NCI-H2196 treated with DMSO at 0.1 percent for 48 hours (cell line): Measurements from ENCODE around the gene LSAMP.

Experiments used
- DNase-seq: peaks from one replicate; lab custom pipeline; 2025; ENCODE audit not compliant: unreplicated experiment; lab: John Stamatoyannopoulos, UW

The LSAMP gene

DNA sequence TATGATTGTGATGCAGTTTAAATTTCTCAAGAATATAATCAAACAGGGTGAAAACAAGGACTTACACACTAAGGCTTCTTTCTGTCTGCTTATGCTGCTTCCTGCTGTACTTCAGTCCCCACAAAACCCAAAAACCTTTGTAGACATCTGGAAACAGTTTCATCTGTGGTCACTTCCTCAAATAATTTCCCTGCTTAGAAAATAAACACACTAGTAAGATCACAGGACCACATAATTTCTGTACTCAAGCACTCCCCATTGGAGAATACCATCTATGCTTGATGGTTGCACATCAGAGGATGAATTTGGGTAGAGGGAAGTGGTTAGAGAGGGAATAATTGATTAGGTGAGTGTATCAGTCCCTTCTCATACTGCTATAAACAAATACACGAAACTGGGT lies 266.2 kb downstream of the LSAMP start:
- DNase-seq = no peak

DNA sequence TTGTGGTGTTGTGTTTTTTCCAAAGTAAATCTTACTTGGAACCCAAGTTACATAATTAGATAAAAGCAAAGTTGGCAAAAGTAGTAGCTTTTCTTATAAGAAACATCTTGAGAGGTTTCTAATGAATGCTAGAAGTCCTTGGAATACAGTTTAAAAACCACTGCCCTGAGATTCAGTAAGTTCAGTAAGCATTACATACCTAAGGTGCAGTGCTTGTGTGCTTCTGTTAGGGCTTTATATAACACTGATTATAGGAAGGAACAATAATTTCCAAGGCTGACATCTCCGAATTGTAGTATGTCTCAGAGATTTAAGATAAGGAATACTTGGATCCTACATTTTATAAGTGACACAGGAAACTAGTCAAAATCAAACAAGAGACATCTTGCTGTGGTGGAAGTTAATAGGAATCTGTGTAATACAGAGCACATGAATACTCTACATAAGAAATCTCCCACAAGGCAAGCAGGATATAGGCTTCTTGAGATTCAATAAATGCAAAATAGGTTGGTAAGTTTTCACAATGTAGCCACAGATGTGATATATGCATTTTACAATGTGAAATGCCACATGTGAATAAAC lies 268.2 kb downstream of the LSAMP start:
- DNase-seq = no peak

- no peak for DNase-seq
Measured at GRCh38 chr3:116166121-116166520, 279.2 kb downstream of the LSAMP start.

DNA sequence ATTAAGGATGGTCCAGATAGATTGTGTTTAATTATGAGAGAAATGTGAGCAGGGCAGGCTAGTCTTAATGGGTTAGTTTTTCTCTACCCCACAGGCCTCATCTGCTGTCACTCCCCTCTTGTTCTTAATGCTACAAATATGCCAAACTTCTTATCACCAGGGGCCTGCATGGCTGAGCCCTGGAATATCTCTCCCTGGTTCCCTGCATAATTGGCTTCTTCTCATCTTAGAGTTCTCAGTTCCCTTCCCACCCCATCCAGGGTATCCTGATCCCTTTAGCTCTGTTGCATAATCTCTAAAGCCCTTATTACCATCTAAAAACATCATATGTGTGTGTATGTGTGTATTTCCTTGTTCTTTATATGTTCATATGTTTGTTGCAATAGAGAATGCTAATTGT lies 279.6 kb downstream of the LSAMP start:
- DNase-seq = no peak

- no peak for DNase-seq
Measured at GRCh38 chr3:116165135-116165534, 280.2 kb downstream of the LSAMP start.

- no peak for DNase-seq
Measured at GRCh38 chr3:116164039-116164438, 281.2 kb downstream of the LSAMP start.

DNA sequence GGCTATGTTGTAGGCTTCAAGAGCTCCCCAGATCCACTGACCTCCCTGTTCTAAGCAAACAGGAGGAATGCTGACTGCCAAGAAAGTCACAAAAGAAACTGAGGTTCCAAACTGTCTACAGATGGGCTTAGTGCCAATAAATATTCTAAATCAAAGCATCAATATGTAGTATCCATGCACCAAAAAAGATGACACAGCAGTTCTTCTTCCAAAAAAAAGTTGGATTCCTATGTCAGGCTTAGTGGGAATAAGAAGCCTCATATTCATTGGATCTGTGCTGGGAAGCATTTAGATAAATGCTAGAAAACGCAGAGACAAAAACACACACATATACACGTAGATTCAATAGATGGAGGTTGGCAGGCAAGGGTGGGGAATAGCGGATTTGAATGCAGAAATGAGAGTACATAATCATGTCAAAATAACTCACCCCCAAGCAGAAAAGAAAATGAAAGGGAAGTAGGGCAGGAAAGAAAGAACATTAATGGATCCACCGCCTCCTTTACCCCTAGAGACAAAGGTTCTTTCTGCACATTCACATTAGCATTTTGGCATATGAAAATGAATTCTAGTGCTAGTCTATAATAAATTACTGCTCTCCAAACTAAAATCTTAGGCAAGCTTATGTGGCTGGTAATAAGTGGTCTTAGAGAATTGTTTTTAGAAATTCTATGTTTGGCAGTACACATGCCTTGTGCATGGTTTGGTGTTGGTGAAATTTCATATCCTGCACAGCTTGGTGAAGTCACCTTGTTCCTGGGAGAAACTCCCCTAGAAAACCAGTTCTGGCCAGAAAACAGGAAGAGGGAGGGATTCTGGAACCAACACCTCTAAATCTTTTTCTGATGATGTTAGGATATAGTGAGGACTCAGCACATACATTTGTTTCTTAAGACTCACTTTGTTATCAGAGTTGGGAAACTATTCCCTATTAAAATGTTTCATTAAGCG lies 283.4 kb downstream of the LSAMP start:
- no peak for DNase-seq

GRCh38 chr3:116160594-116160993 lies 284.7 kb downstream of the LSAMP start:
- DNase-seq = no peak

GRCh38 chr3:116155841-116156240 lies 289.4 kb downstream of the LSAMP start:
- DNase-seq = no peak

- DNase-seq = no peak
Measured at GRCh38 chr3:116154389-116154788, 290.9 kb downstream of the LSAMP start.

DNA sequence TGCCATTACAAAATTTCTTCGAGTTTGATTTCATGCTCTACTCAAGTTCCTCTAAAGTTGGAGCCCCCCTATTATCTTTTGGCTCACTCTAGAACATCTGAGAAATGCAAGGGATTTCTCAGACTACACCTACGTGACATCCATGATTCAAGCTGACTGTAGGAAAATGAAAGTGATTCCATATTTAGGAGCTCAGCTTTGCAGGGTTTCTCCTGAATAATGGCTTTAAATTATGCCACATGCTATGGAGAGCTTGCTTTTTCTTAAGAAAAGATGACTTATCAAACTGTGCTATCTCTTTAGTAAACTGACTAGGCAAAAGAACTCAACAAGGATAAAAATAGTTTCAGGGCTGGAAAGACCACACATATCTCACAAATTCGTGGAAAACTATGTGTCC lies 292.1 kb downstream of the LSAMP start:
- no peak for DNase-seq

GRCh38 chr3:116150655-116151167 lies 294.6 kb downstream of the LSAMP start:
- no peak for DNase-seq

- no peak for DNase-seq
Measured at GRCh38 chr3:116148881-116149851, 296.1 kb downstream of the LSAMP start.

- no peak for DNase-seq
Measured at GRCh38 chr3:116145613-116146012, 299.7 kb downstream of the LSAMP start.

DNA sequence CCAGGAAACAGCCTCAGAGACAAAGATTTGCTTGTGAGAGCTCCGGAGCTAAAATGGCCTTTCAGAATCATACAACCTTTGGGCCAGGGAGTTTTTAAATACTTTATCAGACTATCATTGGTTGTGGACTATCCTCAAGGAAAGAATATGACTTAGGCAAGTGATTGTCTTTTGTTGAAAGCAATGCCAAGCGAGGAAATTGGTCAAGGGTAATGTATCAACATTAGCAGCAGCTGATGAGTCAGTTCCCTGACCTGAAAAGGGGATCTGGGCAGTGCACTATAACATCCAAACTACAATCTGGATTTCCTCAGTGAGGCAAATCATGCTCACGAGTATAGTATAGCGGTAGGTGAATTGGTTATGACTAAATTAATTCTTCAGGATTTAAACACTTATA lies 303.6 kb downstream of the LSAMP start:
- DNase-seq = no peak

- DNase-seq = peak; percentile 39
Measured at GRCh38 chr3:116140100-116140689, 305.1 kb downstream of the LSAMP start.

GRCh38 chr3:116139641-116140040 lies 305.6 kb downstream of the LSAMP start:
- no peak for DNase-seq

DNA sequence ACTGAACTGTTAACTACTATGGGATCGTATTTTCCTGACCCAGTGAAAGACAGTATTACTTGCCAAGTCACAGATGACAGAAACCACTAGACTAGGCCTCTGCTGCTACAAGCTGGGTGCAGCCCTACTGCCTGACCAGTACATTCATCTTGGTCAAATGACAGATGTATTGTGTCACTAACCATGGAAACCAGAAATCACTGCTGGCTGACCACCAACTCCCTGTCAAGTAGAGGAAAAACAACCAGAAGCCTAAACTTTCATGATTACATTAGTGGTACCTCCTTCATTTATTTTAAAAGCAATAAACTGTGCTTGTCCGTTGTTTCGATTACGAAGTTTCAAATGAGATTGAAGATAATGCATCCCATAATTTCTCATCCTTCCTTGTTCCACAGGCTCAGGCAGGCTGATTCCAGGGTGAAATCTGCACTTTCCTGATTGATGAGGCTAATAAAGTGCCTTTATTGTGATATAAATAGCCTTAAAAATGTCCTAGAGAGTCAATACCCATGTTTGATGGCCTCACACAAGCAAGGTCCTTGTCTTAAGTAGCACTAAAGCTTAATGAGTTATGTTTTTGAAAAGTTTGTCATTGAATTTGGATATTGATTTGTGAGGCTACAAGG lies 309.7 kb downstream of the LSAMP start:
- DNase-seq = no peak

- DNase-seq = peak; percentile 74
Measured at GRCh38 chr3:116129187-116129946, 315.9 kb downstream of the LSAMP start.

GRCh38 chr3:116127464-116127863 lies 317.8 kb downstream of the LSAMP start:
- no peak for DNase-seq
